ENCODE measurements around the gene NDUFB3.

The NDUFB3 gene

DNA sequence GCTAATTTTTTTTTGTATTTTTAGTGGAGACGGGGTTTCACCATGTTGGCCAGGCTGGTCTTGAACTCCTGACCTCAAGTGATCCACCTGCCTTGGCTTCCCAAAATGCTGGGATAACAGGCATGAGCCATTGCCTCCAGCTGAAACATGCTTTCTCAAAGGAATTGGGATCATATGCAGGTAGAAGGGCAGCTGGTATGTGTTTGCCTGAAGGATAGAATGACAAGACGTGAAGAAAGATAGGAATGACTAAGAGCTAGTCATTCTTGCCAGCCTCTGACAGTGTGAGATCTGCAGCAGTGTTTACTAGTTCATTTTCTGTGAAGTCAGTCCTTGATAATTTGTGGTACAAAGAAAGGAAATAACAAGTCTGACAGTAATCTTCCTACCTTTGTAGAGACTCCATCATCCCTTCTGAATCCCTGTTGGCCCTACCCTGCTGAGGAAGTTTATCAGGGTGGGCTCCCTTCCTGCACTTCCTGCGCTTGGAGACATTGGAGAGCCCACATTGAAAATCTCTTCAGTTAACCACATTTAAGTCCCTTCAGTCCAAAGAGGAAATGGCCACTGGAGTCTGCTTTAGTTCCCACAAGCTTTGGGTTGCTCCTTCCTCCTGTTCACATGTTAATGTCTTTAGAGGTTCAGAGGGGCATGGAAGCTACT lies 58.9 kb downstream of the NDUFB3 start:
- DNase-seq = no peak

DNA sequence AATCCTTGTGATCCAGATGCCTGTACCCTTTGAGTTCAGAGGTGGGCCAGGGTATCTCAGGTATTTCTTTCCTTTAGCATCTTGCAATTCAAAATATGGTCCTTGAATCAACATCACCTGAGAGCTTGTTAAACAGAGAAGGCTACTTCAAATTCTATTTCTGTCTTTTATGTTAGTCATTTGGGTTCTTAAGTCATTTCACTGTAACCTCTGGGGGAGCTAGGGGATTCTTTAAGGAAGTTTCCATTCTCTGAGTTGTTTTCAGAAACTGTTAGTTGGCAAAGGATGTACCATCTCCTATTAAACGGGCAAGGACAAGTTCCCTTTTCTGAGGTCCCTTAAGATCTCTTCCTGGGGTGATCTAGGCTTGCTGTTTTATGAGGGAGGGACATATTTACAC lies 60.7 kb downstream of the NDUFB3 start:
- DNase-seq = no peak
